HG03378 (cell line): Measurements from ENCODE around the gene ASS1.

ENCODE experiments used
- ATAC-seq: cut with Tn5 transposase; IDR thresholded peaks from one replicate; pipeline ENCODE4 v1.9.1; 2021; ENCODE audit warnings: mild to moderate bottlenecking, moderate library complexity; ENCODE audit not compliant: unreplicated experiment

The ASS1 gene

DNA sequence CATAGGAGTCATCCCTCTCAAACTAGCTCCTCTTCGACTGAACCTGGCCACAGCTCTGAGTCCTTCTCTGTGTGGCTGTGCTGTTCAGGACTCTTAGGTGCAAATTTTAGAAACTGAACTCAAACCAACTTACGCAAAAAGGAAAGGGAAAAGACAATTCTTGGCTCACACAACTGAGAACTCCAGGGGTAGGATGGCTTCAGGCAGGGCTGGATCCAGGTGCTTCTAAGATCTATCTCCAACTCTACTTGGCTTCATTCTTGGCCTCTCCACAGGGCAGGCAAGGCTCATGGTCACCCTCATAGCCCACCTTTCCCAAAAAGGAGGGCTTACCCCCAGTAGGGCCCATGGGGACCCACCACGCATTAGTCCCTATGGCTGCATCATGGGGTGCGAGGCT lies 8.1 kb downstream of the ASS1 start:
- ATAC-seq: no peak

- ATAC-seq: no peak
These were observed 8.7 kb downstream of the ASS1 start for GRCh38 chr9:130453487-130453886.

DNA sequence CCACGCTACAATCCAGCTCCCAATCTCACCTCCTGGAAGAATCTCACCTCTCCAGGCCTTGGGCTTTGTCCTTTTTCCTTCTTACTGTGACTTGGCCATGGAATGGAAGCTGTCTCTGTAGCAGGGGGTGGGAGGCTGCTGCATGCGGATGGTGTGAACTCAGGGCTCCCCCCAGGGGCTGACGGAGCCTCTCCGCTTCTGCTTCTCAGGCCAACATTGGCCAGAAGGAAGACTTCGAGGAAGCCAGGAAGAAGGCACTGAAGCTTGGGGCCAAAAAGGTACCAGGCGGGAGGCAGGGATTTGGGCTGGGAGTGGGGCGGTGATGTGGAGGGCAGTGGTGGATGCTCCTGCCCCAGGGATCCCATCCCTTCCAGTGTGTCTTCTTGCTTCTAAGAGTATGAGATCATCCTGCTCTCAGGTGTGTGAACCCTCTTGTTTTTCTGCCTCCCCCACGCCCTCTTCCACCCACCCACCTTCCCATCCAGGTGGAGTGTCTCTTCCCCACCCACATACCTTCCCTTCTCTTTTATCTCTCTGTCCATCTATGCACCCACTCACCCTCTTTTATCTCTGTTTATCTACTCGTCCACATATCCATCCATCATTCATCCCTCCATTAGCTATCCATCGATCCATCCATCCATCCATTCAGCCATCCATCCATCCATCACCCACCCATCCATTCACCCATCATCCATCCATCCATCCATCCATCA lies 9.5 kb downstream of the ASS1 start:
- no peak for ATAC-seq

DNA sequence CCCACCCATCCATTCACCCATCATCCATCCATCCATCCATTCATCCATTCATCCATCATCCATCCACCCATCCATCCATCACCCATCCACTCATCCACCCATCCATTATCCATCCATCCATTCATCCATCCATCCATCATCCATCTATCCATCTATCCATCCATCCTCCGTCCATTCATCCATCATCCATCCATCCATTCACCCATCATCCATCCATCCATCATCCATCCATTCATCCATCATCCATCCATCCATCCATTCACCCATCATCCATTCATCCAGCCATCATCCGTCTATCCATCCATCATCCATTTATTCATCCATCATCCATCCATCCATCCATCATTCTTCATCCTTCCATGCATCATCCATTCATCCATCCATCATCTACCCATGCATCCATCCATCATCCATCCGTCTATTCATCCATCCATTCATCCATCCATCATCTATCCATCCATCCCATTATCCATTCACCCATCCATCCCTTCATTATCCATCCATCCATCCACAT lies 10.1 kb downstream of the ASS1 start:
- ATAC-seq: no peak

DNA sequence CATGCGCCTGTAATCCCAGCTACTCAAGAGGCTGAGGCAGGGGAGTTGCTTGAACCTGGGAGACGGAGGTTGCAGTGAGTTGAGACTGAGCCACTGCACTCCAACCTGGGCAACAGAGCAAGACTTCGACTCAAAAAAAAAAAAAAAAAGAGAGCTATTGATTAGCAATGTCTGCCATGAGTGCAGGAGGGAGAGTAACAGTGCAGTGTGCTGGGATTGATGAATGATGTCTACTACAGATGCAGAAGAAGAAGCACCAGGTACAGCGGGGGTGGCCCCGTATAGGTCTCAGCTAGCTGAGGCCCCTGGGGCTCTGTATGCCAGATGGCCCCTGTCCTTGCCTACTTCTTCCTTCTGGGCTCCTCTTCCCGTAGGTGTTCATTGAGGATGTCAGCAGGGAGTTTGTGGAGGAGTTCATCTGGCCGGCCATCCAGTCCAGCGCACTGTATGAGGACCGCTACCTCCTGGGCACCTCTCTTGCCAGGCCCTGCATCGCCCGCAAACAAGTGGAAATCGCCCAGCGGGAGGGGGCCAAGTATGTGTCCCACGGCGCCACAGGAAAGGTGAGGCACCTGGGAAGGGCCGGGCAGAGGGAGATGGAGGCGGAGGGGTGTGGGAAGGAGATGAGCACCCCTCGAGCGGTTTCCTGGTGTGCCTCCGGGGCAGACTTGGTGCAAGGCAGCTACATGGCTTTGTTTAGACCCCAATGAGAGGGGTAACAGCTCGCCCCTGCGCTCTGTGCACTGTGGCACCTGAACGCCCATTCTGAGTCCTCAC lies 13.5 kb downstream of the ASS1 start:
- no peak for ATAC-seq

DNA sequence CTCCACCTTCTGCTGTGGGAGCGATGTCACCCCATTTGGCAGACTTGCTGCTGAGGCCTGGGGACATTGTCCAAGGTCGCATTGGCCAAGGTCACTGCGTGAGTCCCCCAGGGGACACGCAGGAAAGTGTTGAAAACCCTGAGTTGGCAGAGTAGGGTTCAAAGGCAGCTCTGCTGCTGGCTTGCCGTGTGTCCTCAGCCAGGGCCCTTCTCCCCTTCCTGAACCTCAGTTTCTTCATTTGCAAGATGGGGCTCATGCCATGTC lies 14.0 kb downstream of the ASS1 start:
- no peak for ATAC-seq

GRCh38 chr9:130459151-130459550 lies 14.4 kb downstream of the ASS1 start:
- no peak for ATAC-seq

GRCh38 chr9:130459941-130460669 lies 15.3 kb downstream of the ASS1 start:
- no peak for ATAC-seq

- no peak for ATAC-seq
These were observed 16.5 kb downstream of the ASS1 start for GRCh38 chr9:130461218-130461630.

DNA sequence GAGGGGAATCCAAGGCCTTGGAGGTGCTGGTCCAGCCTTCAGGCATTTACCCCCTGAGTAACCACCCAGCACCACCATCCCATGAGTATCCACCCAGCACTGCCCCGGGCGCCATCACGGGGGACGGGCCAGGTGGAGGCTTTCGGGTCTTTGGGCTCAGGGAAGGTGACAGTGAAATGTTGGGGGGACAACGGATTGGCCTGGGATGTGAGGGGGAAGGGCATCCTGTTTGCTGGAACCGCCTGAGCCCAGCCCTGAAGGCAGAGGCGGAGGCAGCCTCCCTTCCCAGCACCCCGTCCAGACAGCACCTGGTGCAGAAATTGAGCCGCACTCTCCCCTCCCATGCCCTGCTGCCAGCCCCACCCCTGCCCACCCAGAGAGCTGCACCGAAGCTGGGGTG lies 17.0 kb downstream of the ASS1 start:
- ATAC-seq: no peak

DNA sequence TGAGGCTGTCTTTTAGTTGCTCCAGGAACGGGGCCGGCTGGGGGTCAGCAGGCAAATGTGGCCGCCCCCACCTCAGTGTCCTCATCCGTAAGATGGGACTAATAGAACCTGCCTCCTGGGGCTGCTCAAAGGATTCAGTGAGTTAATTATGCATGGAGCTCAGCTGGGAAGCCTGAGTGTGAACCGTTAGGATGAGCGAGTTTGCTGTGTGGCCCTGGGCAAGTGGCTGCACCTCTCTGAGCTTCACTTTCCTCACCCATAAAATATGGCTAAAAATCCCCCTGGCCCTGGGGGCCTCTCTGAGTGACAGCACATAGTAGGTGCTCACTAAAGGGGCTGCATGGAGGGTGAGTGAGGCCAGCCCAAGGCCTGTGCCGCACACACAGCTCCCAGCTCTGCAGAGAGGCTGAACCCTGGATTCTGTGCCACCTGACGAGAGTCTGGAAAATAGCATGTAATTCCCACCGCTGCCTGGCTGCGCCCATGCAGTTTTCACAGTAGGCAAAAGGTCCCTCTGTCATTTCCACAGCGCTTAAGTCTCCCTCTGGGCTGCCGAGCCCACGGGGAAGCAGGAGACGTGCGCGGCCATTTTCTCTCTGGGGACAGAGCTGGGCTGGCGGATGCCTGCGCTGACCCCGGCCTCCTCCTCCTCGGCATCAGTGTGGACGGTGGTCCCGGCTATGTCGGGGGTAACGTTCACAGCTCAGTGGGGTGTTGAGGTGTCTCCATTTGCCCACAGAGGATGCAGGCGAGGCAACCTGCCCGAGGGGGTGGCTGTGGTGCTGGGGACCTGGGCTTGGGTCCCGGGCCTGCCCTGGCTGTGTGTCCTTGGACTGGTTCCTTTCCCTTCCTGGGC lies 18.2 kb downstream of the ASS1 start:
- ATAC-seq: no peak

GRCh38 chr9:130463763-130464745 lies 19.3 kb downstream of the ASS1 start:
- no peak for ATAC-seq

DNA sequence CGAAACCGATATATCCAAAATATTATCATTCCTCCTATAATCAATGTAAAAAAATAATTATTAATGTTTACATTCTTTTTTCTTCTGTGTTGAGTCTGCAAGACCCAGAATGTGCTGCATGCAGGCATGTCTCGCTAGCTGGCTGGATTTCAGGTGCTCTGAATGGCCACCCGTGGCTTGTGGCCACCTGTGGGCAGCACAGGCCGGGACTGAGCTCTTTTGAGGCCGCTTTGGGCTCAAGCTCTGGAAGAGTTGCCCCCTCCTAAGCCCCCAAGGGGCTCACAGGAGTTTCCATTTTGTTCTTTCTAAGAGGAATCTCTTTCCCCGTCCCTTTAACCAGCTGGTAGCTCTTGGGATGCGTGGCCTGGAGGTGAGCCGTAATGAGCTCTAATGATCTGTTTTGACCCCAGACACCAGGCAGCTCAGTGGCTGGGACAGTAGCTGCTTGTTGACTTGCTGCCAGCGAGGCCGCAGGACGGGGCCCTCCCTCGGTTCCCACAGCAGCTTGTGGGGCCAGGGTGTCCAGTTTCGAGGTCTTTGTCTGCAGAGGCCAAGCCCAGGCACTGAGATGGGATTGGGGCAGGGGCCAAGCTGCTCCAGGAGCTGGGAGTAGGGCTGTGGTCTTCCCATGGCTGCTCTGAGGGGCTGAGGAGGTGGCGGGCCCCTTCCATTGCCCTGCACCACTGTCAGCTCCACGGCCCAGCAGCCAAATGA lies 20.8 kb downstream of the ASS1 start:
- no peak for ATAC-seq

GRCh38 chr9:130466537-130467217 lies 21.9 kb downstream of the ASS1 start:
- no peak for ATAC-seq

GRCh38 chr9:130467316-130467715 lies 22.6 kb downstream of the ASS1 start:
- no peak for ATAC-seq

- no peak for ATAC-seq
These were observed 23.8 kb downstream of the ASS1 start for GRCh38 chr9:130468566-130468965.

DNA sequence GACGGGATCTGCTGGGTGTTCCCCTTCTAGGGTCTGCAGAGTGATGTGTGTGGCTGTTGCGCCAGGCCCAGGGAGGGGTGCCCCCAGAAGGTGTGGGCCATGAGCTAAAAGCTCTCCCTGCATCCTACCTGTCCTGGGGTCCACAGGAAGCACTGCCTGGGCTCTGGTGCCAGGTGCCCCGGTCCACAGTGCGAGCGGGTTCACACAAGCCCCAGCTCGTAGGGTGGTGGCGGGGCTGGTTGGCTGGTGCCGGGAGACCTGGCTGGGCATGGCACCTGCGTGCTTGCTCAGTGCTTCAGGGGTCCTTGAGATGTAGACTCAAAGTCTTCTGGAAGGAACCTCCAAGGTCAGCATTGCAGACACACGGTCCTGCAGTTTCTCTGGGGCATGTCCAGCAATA lies 25.5 kb downstream of the ASS1 start:
- ATAC-seq: no peak

GRCh38 chr9:130470950-130471349 lies 26.2 kb downstream of the ASS1 start:
- no peak for ATAC-seq
